Heart left ventricle (tissue), 13 donors: ENCODE data around the gene SLC39A3.

ENCODE experiments used
- POLR2A ChIP-seq, 2 donors: fragments of 450-650 bp; IDR thresholded peaks; one replicate each; pipeline ENCODE4 v1.6.1; 2017; ENCODE audit warnings: antibody characterized with exemption in 2 of 2, mild to moderate bottlenecking in 2 of 2, moderate library complexity in 2 of 2
- TF ChIP-seq, protein P1 (sequence below), 12 donors: fragments of 200-600 bp; sonication (generic) in 4 of 12; IDR thresholded peaks; one replicate each; pipeline versions ENCODE4 v1.5.0 to v1.8.0; 2018 to 2022; ENCODE audit warnings: antibody characterized with exemption in 12 of 12, mild to moderate bottlenecking in 5 of 12
- donor health status: ischemic (EF 13 %, LVEDD 7.1; RV severe dilation, severe dysfunction).
- donor health status: DM: no; HTN: yes; CAD: no.
- donor health status: DM: no; HTN: no; CAD: no.
- donor health status: ischemic (EF 25% LVEDD 6.9; RV normal size, moderate dysfunction).
- donor health status: ischemic (EF 25% LVEDD 5.7; RV mildly dilated, moderate dysfunction).
- donor health status: ischemic (EF 35%, LVEDD 5.7; RV mildly dilated, moderate dysfunction).
- donor health status: nonischemic (EF 11% LVEDD 7.7; RV severe dilation, severe dysfunction).
- donor health status: DM: yes; HTN: yes; CAD: no.
- donor health status: PGD.
- donor health status: ischemic (EF 29% LVEDD 5.4; RV normal size, mild dysfunction).
- donor health status: nonischemic (EF 23%, LVEDD 6.1; RV moderate dilation, normal function).

GRCh38 chr19:2731181-2731995 lies 8.4 kb downstream of the SLC39A3 start:
- TF ChIP-seq, protein P1, sequence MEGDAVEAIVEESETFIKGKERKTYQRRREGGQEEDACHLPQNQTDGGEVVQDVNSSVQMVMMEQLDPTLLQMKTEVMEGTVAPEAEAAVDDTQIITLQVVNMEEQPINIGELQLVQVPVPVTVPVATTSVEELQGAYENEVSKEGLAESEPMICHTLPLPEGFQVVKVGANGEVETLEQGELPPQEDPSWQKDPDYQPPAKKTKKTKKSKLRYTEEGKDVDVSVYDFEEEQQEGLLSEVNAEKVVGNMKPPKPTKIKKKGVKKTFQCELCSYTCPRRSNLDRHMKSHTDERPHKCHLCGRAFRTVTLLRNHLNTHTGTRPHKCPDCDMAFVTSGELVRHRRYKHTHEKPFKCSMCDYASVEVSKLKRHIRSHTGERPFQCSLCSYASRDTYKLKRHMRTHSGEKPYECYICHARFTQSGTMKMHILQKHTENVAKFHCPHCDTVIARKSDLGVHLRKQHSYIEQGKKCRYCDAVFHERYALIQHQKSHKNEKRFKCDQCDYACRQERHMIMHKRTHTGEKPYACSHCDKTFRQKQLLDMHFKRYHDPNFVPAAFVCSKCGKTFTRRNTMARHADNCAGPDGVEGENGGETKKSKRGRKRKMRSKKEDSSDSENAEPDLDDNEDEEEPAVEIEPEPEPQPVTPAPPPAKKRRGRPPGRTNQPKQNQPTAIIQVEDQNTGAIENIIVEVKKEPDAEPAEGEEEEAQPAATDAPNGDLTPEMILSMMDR (IDR thresholded peaks at IDR 0.05): no peak
- TF ChIP-seq POLR2A (IDR thresholded peaks at IDR 0.05): no peak
